ENCODE measurements around the gene AGBL1.

AGBL1 gene

GRCh38 chr15:86157606-86158293 lies 78.1 kb downstream of the AGBL1 start:
- no peak for DNase-seq (ENCODE audit: low read depth)
- H3K4me3 ChIP-seq (ENCODE audit: control insufficient read depth, low read depth, low read length) = no peak overlapping the region
- no peak for TF ChIP-seq CTCF (IDR thresholded peaks at IDR 0.05; ENCODE audit: control insufficient read depth, insufficient read depth, low read depth, low read length, missing control alignments)

- no peak for DNase-seq (ENCODE audit: low read depth)
- H3K4me3 ChIP-seq (ENCODE audit: control insufficient read depth, low read depth, low read length) = no peak overlapping the region
- TF ChIP-seq CTCF (IDR thresholded peaks at IDR 0.05; ENCODE audit: control insufficient read depth, insufficient read depth, low read depth, low read length, missing control alignments) = no peak
Observed at GRCh38 chr15:86159468-86159867, 79.8 kb downstream of the AGBL1 start.

GRCh38 chr15:86161250-86161649 lies 81.6 kb downstream of the AGBL1 start:
- no peak for TF ChIP-seq CTCF (IDR thresholded peaks at IDR 0.05; ENCODE audit: control insufficient read depth, insufficient read depth, low read depth, low read length, missing control alignments)
- no peak overlapping the region for H3K4me3 ChIP-seq (ENCODE audit: control insufficient read depth, low read depth, low read length)
- no peak for DNase-seq (ENCODE audit: low read depth)

GRCh38 chr15:86162172-86162591 lies 82.5 kb downstream of the AGBL1 start:
- DNase-seq (ENCODE audit: low read depth) = no peak
- H3K4me3 ChIP-seq (ENCODE audit: control insufficient read depth, low read depth, low read length) = no peak overlapping the region
- TF ChIP-seq CTCF (IDR thresholded peaks at IDR 0.05; ENCODE audit: control insufficient read depth, insufficient read depth, low read depth, low read length, missing control alignments) = no peak

GRCh38 chr15:86162641-86163040 lies 83.0 kb downstream of the AGBL1 start:
- H3K4me3 ChIP-seq (ENCODE audit: control insufficient read depth, low read depth, low read length) = no peak overlapping the region
- no peak for DNase-seq (ENCODE audit: low read depth)
- TF ChIP-seq CTCF (IDR thresholded peaks at IDR 0.05; ENCODE audit: control insufficient read depth, insufficient read depth, low read depth, low read length, missing control alignments) = no peak

GRCh38 chr15:86163816-86164215 lies 84.1 kb downstream of the AGBL1 start:
- no peak for TF ChIP-seq CTCF (IDR thresholded peaks at IDR 0.05; ENCODE audit: control insufficient read depth, insufficient read depth, low read depth, low read length, missing control alignments)
- H3K4me3 ChIP-seq (ENCODE audit: control insufficient read depth, low read depth, low read length) = no peak overlapping the region
- DNase-seq (ENCODE audit: low read depth) = no peak

All from AG09309 (cell line).